H9 (cell line): Measurements from ENCODE around the gene CDKAL1. TPM values are rescaled to one million over a fixed set of nuclear protein-coding genes. Genes with fewer than 3 reads are reported as not detected.

Experiments used
- DNase-seq: peaks from one replicate; pipeline ENCODE4 v3.0.0-alpha.2; 2017
- H2AFZ ChIP-seq: one replicate; pipeline ENCODE4 v1.6.1; 2013; ENCODE audit warnings: mild to moderate bottlenecking, low read length, control low read depth, moderate library complexity
- H2AK5ac ChIP-seq: 2 replicates; pipeline ENCODE4 v1.6.1; 2013; ENCODE audit warnings: low read length, control low read depth, mixed read lengths; ENCODE audit not compliant: insufficient read length
- H2BK120ac ChIP-seq: one replicate; pipeline ENCODE4 v1.6.1; 2013; ENCODE audit warnings: low read depth, mild to moderate bottlenecking, low read length, control low read depth, inconsistent platforms; ENCODE audit not compliant: poor library complexity, severe bottlenecking
- H2BK12ac ChIP-seq: 2 replicates; pipeline ENCODE4 v1.6.1; 2013; ENCODE audit warnings: low read length, control low read depth, mixed read lengths, low read depth; ENCODE audit not compliant: insufficient read length
- H2BK15ac ChIP-seq: 2 replicates; pipeline ENCODE4 v1.6.1; 2013; ENCODE audit warnings: low read depth, low read length, control low read depth
- H2BK20ac ChIP-seq: one replicate; pipeline ENCODE4 v1.6.1; 2013; ENCODE audit warnings: low read depth, mild to moderate bottlenecking, low read length, control low read depth, inconsistent platforms; ENCODE audit not compliant: poor library complexity, severe bottlenecking
- H2BK5ac ChIP-seq: 2 replicates; pipeline ENCODE4 v1.6.1; 2013; ENCODE audit warnings: low read length, control low read depth, mixed read lengths; ENCODE audit not compliant: insufficient read length
- H3K14ac ChIP-seq: 2 replicates; pipeline ENCODE4 v1.6.1; 2013; ENCODE audit warnings: low read length, control low read depth; ENCODE audit not compliant: insufficient read depth
- H3K18ac ChIP-seq: 2 replicates; pipeline ENCODE4 v1.6.1; 2013; ENCODE audit warnings: low read depth, mild to moderate bottlenecking, mixed read lengths, low read length, control low read depth; ENCODE audit not compliant: insufficient read length
- H3K23ac ChIP-seq: 2 replicates; pipeline ENCODE4 v1.6.1; 2013; ENCODE audit warnings: low read length, control low read depth, mixed read lengths, low read depth; ENCODE audit not compliant: insufficient read length
- H3K23me2 ChIP-seq: 2 replicates; pipeline ENCODE4 v1.6.1; 2013; ENCODE audit warnings: low read depth, mild to moderate bottlenecking, mixed read lengths, low read length, control low read depth; ENCODE audit not compliant: insufficient read length, poor library complexity, severe bottlenecking
- H3K27ac ChIP-seq: 2 replicates; pipeline ENCODE4 v1.5.1; 2013; ENCODE audit warnings: low read length, control low read depth, mixed read lengths, low read depth; ENCODE audit not compliant: insufficient read length
- H3K27me3 ChIP-seq: 2 replicates; pipeline ENCODE4 v1.6.1; 2013; ENCODE audit warnings: low read length, control low read depth, inconsistent platforms; ENCODE audit not compliant: insufficient read depth
- H3K4ac ChIP-seq: 2 replicates; pipeline ENCODE4 v1.6.1; 2013; ENCODE audit warnings: low read depth, mild to moderate bottlenecking, control low read depth, inconsistent platforms, low read length, moderate library complexity
- H3K4me1 ChIP-seq: 2 replicates; pipeline ENCODE4 v1.6.1; 2013; ENCODE audit warnings: low read length, control low read depth, inconsistent platforms; ENCODE audit not compliant: insufficient read depth
- H3K4me2 ChIP-seq: 2 replicates; pipeline ENCODE4 v1.6.1; 2013; ENCODE audit warnings: low read length, control low read depth, mixed read lengths; ENCODE audit not compliant: insufficient read length, insufficient read depth
- H3K56ac ChIP-seq: 2 replicates; pipeline ENCODE4 v1.6.1; 2013; ENCODE audit warnings: low read depth, mild to moderate bottlenecking, mixed read lengths, low read length, control low read depth; ENCODE audit not compliant: insufficient read length
- H3K79me1 ChIP-seq: 2 replicates; pipeline ENCODE4 v1.6.1; 2013; ENCODE audit warnings: low read depth, mild to moderate bottlenecking, moderate library complexity, low read length, control low read depth, inconsistent platforms; ENCODE audit not compliant: insufficient read depth, poor library complexity, severe bottlenecking
- H3K79me2 ChIP-seq: 2 replicates; pipeline ENCODE4 v1.6.1; 2013; ENCODE audit warnings: low read length, control low read depth, inconsistent platforms; ENCODE audit not compliant: insufficient read depth
- H3K9ac ChIP-seq: 2 replicates; pipeline ENCODE4 v1.6.1; 2013; ENCODE audit warnings: low read length, control low read depth, mixed read lengths; ENCODE audit not compliant: insufficient read length; ENCODE audit errors: extremely low read depth
- H3K9me3 ChIP-seq: one replicate; pipeline ENCODE4 v1.6.1; 2013; ENCODE audit warnings: low read depth, low read length, inconsistent platforms; ENCODE audit not compliant: control insufficient read depth
- H3T11ph ChIP-seq: one replicate; pipeline ENCODE4 v1.6.1; 2013; ENCODE audit warnings: mild to moderate bottlenecking, low read length, control low read depth, inconsistent platforms
- H4K20me1 ChIP-seq: one replicate; pipeline ENCODE4 v1.6.1; 2013; ENCODE audit not compliant: control insufficient read depth, insufficient read length, insufficient read depth
- H4K5ac ChIP-seq: 2 replicates; pipeline ENCODE4 v1.6.1; 2013; ENCODE audit warnings: low read depth, mild to moderate bottlenecking, mixed read lengths, low read length, control low read depth; ENCODE audit not compliant: insufficient read length
- H4K8ac ChIP-seq: replicated peaks from 2 replicates; pipeline ENCODE4 v1.6.1; 2013; ENCODE audit warnings: low read length, control low read depth, mixed read lengths, low read depth; ENCODE audit not compliant: insufficient read length
- H4K91ac ChIP-seq: 2 replicates; pipeline ENCODE4 v1.6.1; 2013; ENCODE audit warnings: low read depth, mild to moderate bottlenecking, moderate library complexity, mixed read lengths, low read length, control low read depth; ENCODE audit not compliant: insufficient read length
- H3K27ac Mint-ChIP-seq, 3 experiments: 2 replicates in 2 of 3; 3 replicates in 1 of 3; pipeline ENCODE4 v1.8.0; 2020 to 2021; ENCODE audit warnings: mixed read lengths in 3 of 3, mild to moderate bottlenecking in 1 of 3, moderate library complexity in 1 of 3
- H3K27me3 Mint-ChIP-seq: 2 replicates; pipeline ENCODE4 v1.8.0; 2021; ENCODE audit warnings: low read depth, mild to moderate bottlenecking, moderate library complexity, mixed read lengths
- H3K36me3 Mint-ChIP-seq, 3 experiments: 2 replicates in 2 of 3; 3 replicates in 1 of 3; pipeline ENCODE4 v1.8.0; 2020 to 2021; ENCODE audit warnings: low read depth in 3 of 3, mixed read lengths in 3 of 3; ENCODE audit not compliant: insufficient read depth in 1 of 3
- H3K4me1 Mint-ChIP-seq, 2 experiments: 2 replicates each; pipeline ENCODE4 v1.8.0; 2020; ENCODE audit warnings: mixed read lengths in 2 of 2
- H3K4me3 Mint-ChIP-seq, 2 experiments: 2 replicates in 1 of 2; 3 replicates in 1 of 2; pipeline ENCODE4 v1.8.0; 2020 to 2021; ENCODE audit warnings: mild to moderate bottlenecking in 2 of 2, mixed read lengths in 2 of 2, moderate library complexity in 1 of 2
- H3K9me3 Mint-ChIP-seq, 2 experiments: 2 replicates in 1 of 2; 3 replicates in 1 of 2; pipeline ENCODE4 v1.8.0; 2020; ENCODE audit warnings: mild to moderate bottlenecking in 2 of 2, mixed read lengths in 2 of 2, moderate library complexity in 1 of 2
- total RNA-seq: library from RNA; stranded (reverse); gene quantifications from 2 replicates; pipeline ENCODE4 v1.2.1, GENCODE V29; 2021
- TF ChIP-seq, protein P1 (sequence below): fragments of 200-600 bp; sonication (generic); conservative IDR thresholded peaks from 3 replicates; pipeline ENCODE4 v1.8.0; 2021; ENCODE audit warnings: antibody characterized with exemption, mild to moderate bottlenecking

Gene CDKAL1
- total RNA-seq, 1 experiment from 2014 or later: 23.0 TPM

DNA sequence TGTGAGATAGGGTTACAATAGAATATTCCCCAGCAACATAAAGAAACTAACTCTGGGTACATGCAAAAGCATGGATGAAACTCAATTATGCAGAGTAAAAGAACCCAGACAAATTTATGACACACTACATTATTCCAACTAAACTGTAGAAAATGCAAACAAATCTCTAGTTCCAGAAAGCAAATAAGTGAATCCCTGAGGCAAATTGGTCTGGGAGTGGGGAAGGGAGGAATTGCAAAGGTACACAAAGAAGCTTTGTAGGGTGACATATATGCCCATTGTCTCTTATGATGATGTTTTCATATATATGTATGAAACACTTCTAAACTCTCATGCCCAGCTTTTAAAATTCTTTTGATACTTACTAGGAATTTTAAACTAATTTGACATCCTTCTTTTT is 266.0 kb downstream of the CDKAL1 start:
- Histone ChIP-seq H2BK5ac (no peak overlapping the region), H2BK20ac (no peak overlapping the region), H3K27ac (no peak overlapping the region), H3T11ph (no peak overlapping the region), H3K27me3 (no peaks in the 10 kb centered on the region), H2BK15ac (no peak overlapping the region), H2AK5ac (no peak overlapping the region), H2AFZ (no peak overlapping the region), H3K23ac (no peak overlapping the region), H3K4ac (no peak overlapping the region), H3K79me2 (no peaks in the 10 kb centered on the region), H3K4me1 (peaks cover 2% of the 10 kb centered on the region; the same call in 1 of the 2 replicates), H4K8ac (no peak overlapping the region), H2BK12ac (no peak overlapping the region), H3K9ac (no peak overlapping the region), H3K9me3 (no peaks in the 10 kb centered on the region), H3K18ac (no peak overlapping the region), H2BK120ac (no peak overlapping the region), H3K79me1 (no peaks in the 10 kb centered on the region), H4K5ac (no peak overlapping the region), H3K4me2 (no peak overlapping the region), H4K91ac (no peak overlapping the region), H3K23me2 (no peaks in the 10 kb centered on the region), H3K56ac (no peak overlapping the region), H4K20me1 (no peaks in the 10 kb centered on the region), H3K14ac (no peak overlapping the region)
- DNase-seq: no peak
- H3K9me3 Mint-ChIP-seq: no peaks in the 10 kb centered on the region
- H3K4me1 Mint-ChIP-seq: peaks cover 4 to 7% of the 10 kb centered on the region in 2 experiments; a peak in 1 of 4 replicates
- TF ChIP-seq, protein P1, sequence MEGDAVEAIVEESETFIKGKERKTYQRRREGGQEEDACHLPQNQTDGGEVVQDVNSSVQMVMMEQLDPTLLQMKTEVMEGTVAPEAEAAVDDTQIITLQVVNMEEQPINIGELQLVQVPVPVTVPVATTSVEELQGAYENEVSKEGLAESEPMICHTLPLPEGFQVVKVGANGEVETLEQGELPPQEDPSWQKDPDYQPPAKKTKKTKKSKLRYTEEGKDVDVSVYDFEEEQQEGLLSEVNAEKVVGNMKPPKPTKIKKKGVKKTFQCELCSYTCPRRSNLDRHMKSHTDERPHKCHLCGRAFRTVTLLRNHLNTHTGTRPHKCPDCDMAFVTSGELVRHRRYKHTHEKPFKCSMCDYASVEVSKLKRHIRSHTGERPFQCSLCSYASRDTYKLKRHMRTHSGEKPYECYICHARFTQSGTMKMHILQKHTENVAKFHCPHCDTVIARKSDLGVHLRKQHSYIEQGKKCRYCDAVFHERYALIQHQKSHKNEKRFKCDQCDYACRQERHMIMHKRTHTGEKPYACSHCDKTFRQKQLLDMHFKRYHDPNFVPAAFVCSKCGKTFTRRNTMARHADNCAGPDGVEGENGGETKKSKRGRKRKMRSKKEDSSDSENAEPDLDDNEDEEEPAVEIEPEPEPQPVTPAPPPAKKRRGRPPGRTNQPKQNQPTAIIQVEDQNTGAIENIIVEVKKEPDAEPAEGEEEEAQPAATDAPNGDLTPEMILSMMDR: no peak
- H3K36me3 Mint-ChIP-seq: peaks cover 0 to 4% (median 2%) of the 10 kb centered on the region in 3 experiments; a peak in 3 of 7 replicates
- no peaks in the 10 kb centered on the region for H3K27me3 Mint-ChIP-seq
- H3K27ac Mint-ChIP-seq: no peak overlapping the region
- H3K4me3 Mint-ChIP-seq: no peak overlapping the region
